DOHH2 (cell line): ENCODE results near the gene ZSWIM5.
"Not testable (repeated sequence)": the region's sequence is repeated elsewhere in the genome, so short reads cannot be mapped to it uniquely, and the experiment has no call there.

Experiments
- H3F3A ChIP-seq: fragments of 200-600 bp; sonication (generic), shearing (Covaris generic); 2 replicates; pipeline ENCODE4 v1.6.0; 2016; ENCODE audit warnings: antibody characterized with exemption, mild to moderate bottlenecking; ENCODE audit not compliant: control insufficient read depth, insufficient read depth
- H3K27ac ChIP-seq: fragments of 200-600 bp; sonication (generic); 2 replicates; pipeline ENCODE4 v1.5.1; 2014; ENCODE audit warnings: low read depth, mild to moderate bottlenecking, low read length, moderate library complexity
- H3K27me3 ChIP-seq: fragments of 200-600 bp; sonication (generic); 2 replicates; pipeline ENCODE4 v1.6.1; 2014; ENCODE audit warnings: mild to moderate bottlenecking, low read length, mixed read lengths; ENCODE audit not compliant: control insufficient read depth
- H3K36me3 ChIP-seq: fragments of 200-600 bp; sonication (generic); 2 replicates; pipeline ENCODE4 v1.6.1; 2014; ENCODE audit warnings: mild to moderate bottlenecking, low read length, moderate library complexity, mixed read lengths; ENCODE audit not compliant: control insufficient read depth
- H3K4me1 ChIP-seq: fragments of 200-600 bp; sonication (generic); 2 replicates; pipeline ENCODE4 v1.6.1; 2014; ENCODE audit warnings: mild to moderate bottlenecking, low read length, mixed read lengths; ENCODE audit not compliant: control insufficient read depth
- H3K4me2 ChIP-seq: fragments of 200-600 bp; sonication (generic); 2 replicates; pipeline ENCODE4 v1.6.0; 2014; ENCODE audit warnings: mild to moderate bottlenecking, low read length, moderate library complexity
- H3K4me3 ChIP-seq: fragments of 200-600 bp; sonication (generic); 2 replicates; pipeline ENCODE4 v1.5.1; 2014; ENCODE audit warnings: mild to moderate bottlenecking, low read length, mixed read lengths
- H3K79me2 ChIP-seq: fragments of 200-600 bp; sonication (generic); 2 replicates; pipeline ENCODE4 v1.6.1; 2014; ENCODE audit warnings: mild to moderate bottlenecking, low read length, mixed read lengths; ENCODE audit not compliant: control insufficient read depth
- H3K9me2 ChIP-seq: fragments of 200-600 bp; sonication (generic); replicated peaks from 2 replicates; pipeline ENCODE4 v1.6.1; 2014; ENCODE audit warnings: mild to moderate bottlenecking, low read length, mixed read lengths; ENCODE audit not compliant: control insufficient read depth
- H3K9me3 ChIP-seq: fragments of 200-600 bp; sonication (generic); 2 replicates; pipeline ENCODE4 v1.6.1; 2014; ENCODE audit warnings: antibody characterized with exemption, low read length, mixed read lengths; ENCODE audit not compliant: control insufficient read depth, insufficient read depth
- H4K20me1 ChIP-seq: fragments of 200-600 bp; sonication (generic); 2 replicates; pipeline ENCODE4 v1.6.0; 2014; ENCODE audit warnings: low read depth, mild to moderate bottlenecking, antibody characterized with exemption, low read length, moderate library complexity; ENCODE audit not compliant: control insufficient read depth, insufficient read depth
- CTCF ChIP-seq: fragments of 200-600 bp; sonication (generic); IDR thresholded peaks from one replicate; pipeline ENCODE4 v1.5.1; 2014; ENCODE audit warnings: antibody characterized with exemption, mild to moderate bottlenecking, low read depth, low read length; ENCODE audit not compliant: poor library complexity, severe bottlenecking
- EZH2phosphoT487 ChIP-seq: fragments of 200-600 bp; sonication (generic); IDR thresholded peaks from 2 replicates; pipeline ENCODE4 v1.6.1; 2017; ENCODE audit warnings: borderline replicate concordance, mild to moderate bottlenecking, antibody characterized with exemption, low read length, moderate library complexity, mixed read lengths

The ZSWIM5 gene

GRCh38 chr1:45170151-45170742 is 36.2 kb downstream of the ZSWIM5 start:
- Histone ChIP-seq H3F3A (no peaks in the 10 kb centered on the region), H3K27me3 (peaks cover 3% of the 10 kb centered on the region; the same call in 1 of the 2 replicates), H3K79me2 (no peaks in the 10 kb centered on the region), H3K4me3 (no peak overlapping the region), H3K9me3 (no peaks in the 10 kb centered on the region), H4K20me1 (no peaks in the 10 kb centered on the region), H3K9me2 (no peaks in the 10 kb centered on the region), H3K27ac (no peak overlapping the region), H3K4me1 (no peaks in the 10 kb centered on the region), H3K36me3 (no peaks in the 10 kb centered on the region), H3K4me2 (no peak overlapping the region)
- TF ChIP-seq CTCF (no peak), EZH2phosphoT487 (no peak)

GRCh38 chr1:45167947-45168346 is 38.5 kb downstream of the ZSWIM5 start:
- not testable (repeated sequence) for H3K79me2 ChIP-seq, H3F3A ChIP-seq, H3K4me1 ChIP-seq, H3K27me3 ChIP-seq, H3K4me3 ChIP-seq, H3K9me3 ChIP-seq, H3K9me2 ChIP-seq, H4K20me1 ChIP-seq, H3K4me2 ChIP-seq, H3K27ac ChIP-seq, H3K36me3 ChIP-seq

GRCh38 chr1:45164307-45164706 is 42.1 kb downstream of the ZSWIM5 start:
- not testable (repeated sequence) for H3K9me3 ChIP-seq, H4K20me1 ChIP-seq, H3F3A ChIP-seq, H3K27me3 ChIP-seq, H3K4me1 ChIP-seq, H3K79me2 ChIP-seq, H3K9me2 ChIP-seq, H3K4me3 ChIP-seq, H3K4me2 ChIP-seq, H3K27ac ChIP-seq, H3K36me3 ChIP-seq

- not testable (repeated sequence) for H3F3A ChIP-seq, H3K27me3 ChIP-seq, H3K9me2 ChIP-seq, H3K36me3 ChIP-seq, H3K4me2 ChIP-seq, H3K4me3 ChIP-seq, H3K79me2 ChIP-seq, H3K27ac ChIP-seq, H3K9me3 ChIP-seq, H3K4me1 ChIP-seq, H4K20me1 ChIP-seq
These were observed 43.3 kb downstream of the ZSWIM5 start for GRCh38 chr1:45163111-45163510.

- not testable (repeated sequence) for H3K4me3 ChIP-seq, H4K20me1 ChIP-seq, H3K9me2 ChIP-seq, H3K27ac ChIP-seq, H3K27me3 ChIP-seq, H3K79me2 ChIP-seq, H3K4me2 ChIP-seq, H3K36me3 ChIP-seq, H3F3A ChIP-seq, H3K9me3 ChIP-seq, H3K4me1 ChIP-seq
These were observed 44.1 kb downstream of the ZSWIM5 start for GRCh38 chr1:45162041-45163035.
